ENCODE data around the gene PEX11G. TPM values are rescaled to one million over a fixed set of nuclear protein-coding genes. Genes with fewer than 3 reads are reported as not detected.
"Not testable (repeated sequence)": the region's sequence is repeated elsewhere in the genome, so short reads cannot be mapped to it uniquely, and the experiment has no call there.

The PEX11G gene
- total and polyA plus RNA-seq, 2 of the 8 experiments (the other 6 are each of a cell fraction or from before 2014, with no cell fraction given): 2.1 to 4.3 TPM

- 100% methylated on average over 6 of the region's 7 CpGs; no CpG with 5 or more reads in 1 of the 2 experiments for WGBS, 2 experiments (ENCODE audit: extremely low coverage in 1 of 2, insufficient coverage in 1 of 2, insufficient read length in 1 of 2, insufficient replicate concordance in 2 of 2, low coverage in 1 of 2, low lambda C conversion rate in 2 of 2, missing lambda C conversion rate in 1 of 2)
- H3K36me3 ChIP-seq (ENCODE audit: control insufficient read depth in 2 of 4, insufficient read depth in 4 of 4, low read length in 3 of 4); H3K4me2 ChIP-seq (ENCODE audit: insufficient read depth in 1 of 2, low read depth in 2 of 2, low read length in 2 of 2); H3K4me3 ChIP-seq (ENCODE audit: extremely low read depth in 1 of 4, insufficient read depth in 2 of 4, low read depth in 3 of 4, low read length in 4 of 4); H2AFZ ChIP-seq (ENCODE audit: low read length); H2BK20ac ChIP-seq (ENCODE audit: low read length); H3K18ac ChIP-seq (ENCODE audit: extremely low read depth, low read length); H2BK15ac ChIP-seq (ENCODE audit: low read length); H2BK5ac ChIP-seq (ENCODE audit: low read depth, low read length); H3K4me1 ChIP-seq (replicated peaks in 1 of 4; ENCODE audit: control insufficient read depth in 3 of 4, insufficient read depth in 4 of 4, low read length in 3 of 4); H3K23me2 ChIP-seq (ENCODE audit: low read depth, low read length); H4K8ac ChIP-seq (ENCODE audit: extremely low read depth, insufficient read depth, low read length); H3K9ac ChIP-seq (replicated peaks in 1 of 4; ENCODE audit: extremely low read depth in 1 of 4, low read depth in 3 of 4, low read length in 3 of 4); H3K14ac ChIP-seq (ENCODE audit: insufficient read length); DNase-seq (ENCODE audit: low read depth in 1 of 2, low spot score in 2 of 2); POLR2A ChIA-PET (ENCODE audit: partially characterized antibody); H3K56ac ChIP-seq (replicated peaks; ENCODE audit: insufficient read length, low read depth, low read length); H2BK12ac ChIP-seq (ENCODE audit: low read depth, low read length); H3K79me1 ChIP-seq (ENCODE audit: low read depth, low read length); H4K91ac ChIP-seq (replicated peaks; ENCODE audit: insufficient read length, low read length); H3K27me3 ChIP-seq (replicated peaks in 1 of 4; ENCODE audit: control insufficient read depth in 3 of 4, extremely low read depth in 1 of 4, insufficient read depth in 3 of 4, low read length in 3 of 4); H3K23ac ChIP-seq (ENCODE audit: insufficient read length); H3K27ac ChIP-seq (ENCODE audit: low read depth, low read length); FAIRE-seq; H4K20me1 ChIP-seq (replicated peaks in 1 of 2; ENCODE audit: control insufficient read depth in 1 of 2, insufficient read depth in 2 of 2, low read length in 2 of 2); H2BK120ac ChIP-seq (replicated peaks; ENCODE audit: low read depth, low read length); H3K9me3 ChIP-seq (ENCODE audit: insufficient read depth in 2 of 2, low read depth in 1 of 2, low read length in 1 of 2); H3K79me2 ChIP-seq (ENCODE audit: control insufficient read depth in 1 of 2, insufficient read depth in 2 of 2, low read length in 2 of 2); H3K4ac ChIP-seq (replicated peaks; ENCODE audit: insufficient read length, low read depth, low read length); H2AK5ac ChIP-seq (ENCODE audit: low read depth, low read length); H4K5ac ChIP-seq (ENCODE audit: insufficient read length, low read depth, low read length): not testable (repeated sequence)
- CTCF ChIA-PET (ENCODE audit: partially characterized antibody): interaction anchor here (1.7 kb wide), 1 partner anchor 11 kb away, joined by 3 read pairs; no protein-coding TSS in a partner anchor
These were observed 55.4 kb downstream of the PEX11G start for GRCh38 chr19:7433456-7433855.
